Ovary (tissue), 3 donors: ENCODE measurements around the gene DMAC2.

Experiments
- POLR2A ChIP-seq: fragments of 450-650 bp; IDR thresholded peaks from one replicate; pipeline ENCODE4 v1.6.1; 2017; ENCODE audit warnings: antibody characterized with exemption, mild to moderate bottlenecking, moderate library complexity
- TF ChIP-seq, protein P1 (sequence below), 3 donors: fragments of 450-650 bp in 2 of 3; fragments of 200-600 bp in 1 of 3; IDR thresholded peaks; one replicate each; pipeline versions ENCODE4 v1.5.1 to v1.8.0; 2016 to 2022; ENCODE audit warnings: antibody characterized with exemption in 3 of 3, mild to moderate bottlenecking in 1 of 3
- donor health status: DM: no; HTN: no; CAD: no.

DNA sequence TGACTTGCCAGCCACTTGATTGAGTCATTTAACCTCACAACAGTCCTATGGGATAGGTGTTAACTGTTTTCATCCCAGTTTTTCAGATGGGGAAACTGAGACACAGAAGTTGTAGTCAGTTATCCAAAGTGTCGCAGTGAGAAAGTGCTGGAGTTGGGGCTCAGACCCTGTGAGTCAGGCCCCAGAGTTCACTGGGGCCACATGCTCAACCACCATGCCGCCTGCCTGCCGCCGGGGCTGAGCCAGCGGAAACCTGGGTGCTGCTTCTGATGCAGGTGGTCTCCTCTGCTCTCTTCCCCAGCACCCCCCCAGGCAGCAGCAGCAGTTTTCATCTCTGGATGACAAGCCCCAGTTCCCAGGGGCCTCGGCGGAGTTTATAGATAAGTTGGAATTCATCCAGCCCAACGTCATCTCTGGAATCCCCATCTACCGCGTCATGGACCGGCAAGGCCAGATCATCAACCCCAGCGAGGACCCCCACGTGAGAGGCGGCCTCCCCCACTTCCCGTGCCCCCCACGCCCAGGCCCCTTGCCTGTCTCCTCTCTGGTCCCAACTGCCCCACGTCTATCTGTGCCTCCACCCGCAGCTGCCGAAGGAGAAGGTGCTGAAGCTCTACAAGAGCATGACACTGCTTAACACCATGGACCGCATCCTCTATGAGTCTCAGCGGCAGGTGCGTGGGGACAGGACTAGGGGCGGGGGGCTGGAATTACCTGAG is 29.2 kb downstream of the DMAC2 start:
- TF ChIP-seq, protein P1, sequence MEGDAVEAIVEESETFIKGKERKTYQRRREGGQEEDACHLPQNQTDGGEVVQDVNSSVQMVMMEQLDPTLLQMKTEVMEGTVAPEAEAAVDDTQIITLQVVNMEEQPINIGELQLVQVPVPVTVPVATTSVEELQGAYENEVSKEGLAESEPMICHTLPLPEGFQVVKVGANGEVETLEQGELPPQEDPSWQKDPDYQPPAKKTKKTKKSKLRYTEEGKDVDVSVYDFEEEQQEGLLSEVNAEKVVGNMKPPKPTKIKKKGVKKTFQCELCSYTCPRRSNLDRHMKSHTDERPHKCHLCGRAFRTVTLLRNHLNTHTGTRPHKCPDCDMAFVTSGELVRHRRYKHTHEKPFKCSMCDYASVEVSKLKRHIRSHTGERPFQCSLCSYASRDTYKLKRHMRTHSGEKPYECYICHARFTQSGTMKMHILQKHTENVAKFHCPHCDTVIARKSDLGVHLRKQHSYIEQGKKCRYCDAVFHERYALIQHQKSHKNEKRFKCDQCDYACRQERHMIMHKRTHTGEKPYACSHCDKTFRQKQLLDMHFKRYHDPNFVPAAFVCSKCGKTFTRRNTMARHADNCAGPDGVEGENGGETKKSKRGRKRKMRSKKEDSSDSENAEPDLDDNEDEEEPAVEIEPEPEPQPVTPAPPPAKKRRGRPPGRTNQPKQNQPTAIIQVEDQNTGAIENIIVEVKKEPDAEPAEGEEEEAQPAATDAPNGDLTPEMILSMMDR (IDR thresholded peaks at IDR 0.05) = no peak
- no peak for TF ChIP-seq POLR2A
